HG03520 (cell line): ENCODE data around the gene DDX60.
A peak's percentile ranks its signal among the peaks of the same experiment; 100 is the strongest.
"Not testable (repeated sequence)": the region's sequence is repeated elsewhere in the genome, so short reads cannot be mapped to it uniquely, and the experiment has no call there.

Experiments
- ATAC-seq: cut with Tn5 transposase; IDR thresholded peaks from one replicate; pipeline ENCODE4 v1.9.1; 2021; ENCODE audit warnings: mild to moderate bottlenecking, moderate library complexity; ENCODE audit not compliant: unreplicated experiment

The DDX60 gene, protein sequence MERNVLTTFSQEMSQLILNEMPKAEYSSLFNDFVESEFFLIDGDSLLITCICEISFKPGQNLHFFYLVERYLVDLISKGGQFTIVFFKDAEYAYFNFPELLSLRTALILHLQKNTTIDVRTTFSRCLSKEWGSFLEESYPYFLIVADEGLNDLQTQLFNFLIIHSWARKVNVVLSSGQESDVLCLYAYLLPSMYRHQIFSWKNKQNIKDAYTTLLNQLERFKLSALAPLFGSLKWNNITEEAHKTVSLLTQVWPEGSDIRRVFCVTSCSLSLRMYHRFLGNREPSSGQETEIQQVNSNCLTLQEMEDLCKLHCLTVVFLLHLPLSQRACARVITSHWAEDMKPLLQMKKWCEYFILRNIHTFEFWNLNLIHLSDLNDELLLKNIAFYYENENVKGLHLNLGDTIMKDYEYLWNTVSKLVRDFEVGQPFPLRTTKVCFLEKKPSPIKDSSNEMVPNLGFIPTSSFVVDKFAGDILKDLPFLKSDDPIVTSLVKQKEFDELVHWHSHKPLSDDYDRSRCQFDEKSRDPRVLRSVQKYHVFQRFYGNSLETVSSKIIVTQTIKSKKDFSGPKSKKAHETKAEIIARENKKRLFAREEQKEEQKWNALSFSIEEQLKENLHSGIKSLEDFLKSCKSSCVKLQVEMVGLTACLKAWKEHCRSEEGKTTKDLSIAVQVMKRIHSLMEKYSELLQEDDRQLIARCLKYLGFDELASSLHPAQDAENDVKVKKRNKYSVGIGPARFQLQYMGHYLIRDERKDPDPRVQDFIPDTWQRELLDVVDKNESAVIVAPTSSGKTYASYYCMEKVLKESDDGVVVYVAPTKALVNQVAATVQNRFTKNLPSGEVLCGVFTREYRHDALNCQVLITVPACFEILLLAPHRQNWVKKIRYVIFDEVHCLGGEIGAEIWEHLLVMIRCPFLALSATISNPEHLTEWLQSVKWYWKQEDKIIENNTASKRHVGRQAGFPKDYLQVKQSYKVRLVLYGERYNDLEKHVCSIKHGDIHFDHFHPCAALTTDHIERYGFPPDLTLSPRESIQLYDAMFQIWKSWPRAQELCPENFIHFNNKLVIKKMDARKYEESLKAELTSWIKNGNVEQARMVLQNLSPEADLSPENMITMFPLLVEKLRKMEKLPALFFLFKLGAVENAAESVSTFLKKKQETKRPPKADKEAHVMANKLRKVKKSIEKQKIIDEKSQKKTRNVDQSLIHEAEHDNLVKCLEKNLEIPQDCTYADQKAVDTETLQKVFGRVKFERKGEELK (N-terminal part only)

DNA sequence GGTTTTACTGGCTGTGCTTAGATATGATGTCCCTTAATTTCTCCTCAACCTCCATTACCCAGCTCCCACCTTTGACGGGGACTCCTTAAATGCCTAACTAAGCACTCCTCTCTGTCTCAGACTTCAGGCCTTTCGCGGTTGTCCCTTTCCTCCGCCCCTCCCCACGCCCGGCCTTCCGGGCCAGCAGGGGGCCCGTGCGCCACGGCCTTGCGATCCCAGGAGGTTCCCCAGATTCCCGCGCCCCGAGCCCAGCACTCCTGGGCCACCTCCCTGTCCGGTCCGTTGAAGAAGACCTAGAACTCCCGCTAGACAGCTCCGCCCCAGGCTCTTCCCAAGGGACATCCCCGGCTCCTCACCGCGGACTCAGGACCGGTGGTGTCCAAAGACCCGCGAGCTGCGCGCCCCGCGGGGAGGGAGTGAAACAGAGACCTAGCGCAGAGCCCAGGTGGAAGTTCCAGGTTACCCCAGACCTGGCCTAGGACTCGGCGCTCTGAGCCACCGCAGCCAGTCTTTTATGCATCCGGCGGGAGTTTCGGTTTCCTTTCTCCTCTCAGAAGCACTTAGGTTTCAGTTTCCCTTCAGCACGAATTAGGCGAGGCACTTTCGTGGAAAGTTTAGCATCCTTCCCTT is at the start of gene DDX60:
TSS of gene DDX60 (minus strand) at position 487 of the 630 bp plus-strand sequence. CDS start 7,493 bp downstream, outside the sequence.
- peak; percentile 100 for ATAC-seq

DNA sequence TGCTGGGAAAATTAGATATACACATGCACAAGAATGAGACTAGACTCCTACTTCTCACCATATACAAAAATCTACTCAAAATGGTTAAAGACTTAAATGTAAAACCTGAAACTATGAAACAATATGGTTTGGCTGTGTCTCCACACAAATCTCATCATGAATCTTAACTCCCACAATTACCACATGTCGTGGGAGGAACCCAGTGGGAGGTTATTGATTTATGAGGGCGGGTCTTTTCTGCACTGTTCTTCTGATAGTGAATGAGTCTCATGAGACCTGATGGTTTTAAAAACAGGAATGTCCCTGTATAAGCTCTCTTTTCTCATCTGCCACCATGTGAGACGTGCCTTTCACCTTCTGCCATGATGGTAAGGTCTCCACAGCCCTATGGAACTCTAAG is 48.5 kb upstream of the DDX60 start:
- no peak for ATAC-seq

DNA sequence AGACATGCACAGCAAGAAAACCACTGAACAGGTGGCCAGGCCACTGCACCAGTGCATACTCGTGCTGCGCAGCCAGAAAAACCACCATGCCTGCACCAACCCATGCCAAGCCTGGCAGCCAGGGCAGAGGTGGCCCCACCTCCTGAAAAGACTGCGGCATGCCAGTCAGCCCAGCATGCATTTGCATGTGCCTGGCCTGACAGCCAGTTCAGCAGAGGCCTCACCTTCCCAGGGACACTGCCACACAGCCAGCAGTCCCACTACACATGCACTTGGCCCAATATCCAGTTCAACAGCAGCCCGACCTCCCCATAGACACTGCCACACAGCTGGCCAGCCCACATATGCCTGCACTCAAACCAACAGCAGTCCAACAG is 43.5 kb upstream of the DDX60 start:
- ATAC-seq: no peak

DNA sequence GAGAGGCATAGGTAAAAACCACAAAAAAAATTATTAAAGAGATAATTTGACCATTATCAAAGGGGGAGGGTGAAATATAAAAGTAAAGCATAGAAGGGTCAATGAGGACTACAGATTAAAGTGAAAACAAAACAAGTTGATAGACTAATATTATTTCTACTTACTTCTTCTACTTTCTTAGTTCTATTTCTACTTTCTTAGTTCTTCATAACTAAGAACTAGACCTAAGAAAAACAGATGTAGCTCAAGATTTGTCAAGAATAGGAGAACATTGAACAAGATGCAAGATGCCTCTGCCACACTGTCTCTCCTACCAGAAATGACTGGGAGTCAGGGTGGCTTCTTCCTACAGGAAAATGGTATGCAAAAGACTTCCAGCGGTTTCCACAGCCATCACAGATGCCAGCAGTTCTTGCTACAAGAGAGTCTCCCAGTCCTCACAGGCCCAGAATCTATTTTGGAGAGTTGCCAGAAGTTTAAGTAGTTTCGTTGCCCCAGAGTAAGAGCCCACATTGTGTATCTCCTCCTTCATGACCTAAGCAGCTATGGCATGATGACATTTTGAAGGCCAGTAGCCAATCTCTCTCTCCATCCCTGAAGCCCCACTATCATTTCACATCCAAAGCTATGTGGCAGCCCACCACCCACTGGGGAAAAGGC is 42.9 kb upstream of the DDX60 start:
- no peak for ATAC-seq

DNA sequence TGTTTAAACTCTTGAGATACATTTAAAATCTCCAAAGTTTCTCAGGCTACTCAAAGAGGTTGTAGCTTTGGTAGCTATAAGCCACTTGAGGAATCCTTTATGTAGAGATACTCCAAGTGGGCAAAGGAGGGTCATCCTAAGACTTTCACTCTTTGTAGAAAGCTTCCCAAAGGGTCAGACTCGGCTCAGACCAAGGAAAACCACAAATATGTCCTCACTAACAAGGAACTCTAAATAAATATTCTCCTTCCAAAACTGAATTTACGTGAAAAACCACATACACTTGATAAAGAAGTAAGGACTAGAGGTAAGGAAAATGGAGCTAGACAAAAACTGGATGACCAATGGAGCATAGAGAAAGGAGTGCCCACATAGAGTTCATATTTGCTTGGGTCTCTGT is 41.7 kb upstream of the DDX60 start:
- no peak for ATAC-seq

DNA sequence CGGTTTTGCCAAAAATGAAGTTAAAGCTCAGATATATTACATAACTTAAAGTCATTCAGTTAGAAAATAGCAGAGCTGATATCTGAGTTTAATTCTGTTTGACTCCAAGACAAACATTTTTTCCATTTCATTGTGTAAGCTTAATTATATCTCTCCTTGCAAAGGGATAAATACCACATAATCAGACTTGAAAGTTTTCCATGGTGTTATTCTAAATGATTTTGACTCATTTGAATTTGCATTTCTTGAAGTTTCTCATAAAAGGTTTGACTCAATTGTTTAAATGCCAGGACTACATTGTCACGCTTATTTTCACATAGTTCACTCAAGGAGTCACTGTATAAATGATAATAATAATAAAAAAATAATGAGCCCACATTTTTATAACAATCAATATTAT is 39.4 kb upstream of the DDX60 start:
- no peak for ATAC-seq

DNA sequence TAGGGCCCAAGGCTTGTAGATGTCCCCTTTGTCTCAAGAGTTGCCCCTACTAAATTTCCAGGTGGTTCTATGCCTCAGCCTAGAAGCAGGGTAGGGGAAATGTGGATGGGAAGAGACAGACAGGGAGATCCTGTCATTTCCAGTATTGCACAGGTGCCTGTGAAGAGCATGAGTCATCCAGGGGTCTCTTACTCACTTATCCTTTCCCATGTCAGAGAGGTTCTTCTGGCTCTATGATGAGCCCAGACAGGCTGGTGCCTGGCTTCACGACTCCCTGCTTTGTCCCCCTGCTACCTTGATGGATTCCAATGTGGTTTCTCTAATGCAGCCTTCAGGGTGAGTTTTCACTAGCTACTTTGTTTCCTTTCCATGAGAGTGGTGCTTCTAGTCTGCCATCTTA is 35.2 kb upstream of the DDX60 start:
- no peak for ATAC-seq

DNA sequence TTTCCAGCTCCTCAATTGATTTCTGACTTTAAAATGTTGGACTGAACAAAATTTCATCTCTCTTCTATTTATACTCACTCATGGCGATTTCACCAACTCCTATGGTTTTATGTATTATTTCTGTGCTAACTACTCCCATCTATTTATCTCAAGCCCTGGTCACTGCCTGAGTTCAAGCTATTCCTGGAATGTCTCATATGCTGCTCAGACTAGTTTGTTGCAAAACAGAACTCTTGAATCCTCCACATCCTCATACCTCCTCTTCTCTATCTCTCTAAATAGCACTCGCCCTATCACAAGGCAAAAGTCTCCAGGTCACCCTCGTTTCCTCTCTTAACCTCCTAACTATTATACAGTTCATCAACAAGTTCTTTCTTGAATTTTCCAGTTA is 19.0 kb upstream of the DDX60 start:
- ATAC-seq: no peak

DNA sequence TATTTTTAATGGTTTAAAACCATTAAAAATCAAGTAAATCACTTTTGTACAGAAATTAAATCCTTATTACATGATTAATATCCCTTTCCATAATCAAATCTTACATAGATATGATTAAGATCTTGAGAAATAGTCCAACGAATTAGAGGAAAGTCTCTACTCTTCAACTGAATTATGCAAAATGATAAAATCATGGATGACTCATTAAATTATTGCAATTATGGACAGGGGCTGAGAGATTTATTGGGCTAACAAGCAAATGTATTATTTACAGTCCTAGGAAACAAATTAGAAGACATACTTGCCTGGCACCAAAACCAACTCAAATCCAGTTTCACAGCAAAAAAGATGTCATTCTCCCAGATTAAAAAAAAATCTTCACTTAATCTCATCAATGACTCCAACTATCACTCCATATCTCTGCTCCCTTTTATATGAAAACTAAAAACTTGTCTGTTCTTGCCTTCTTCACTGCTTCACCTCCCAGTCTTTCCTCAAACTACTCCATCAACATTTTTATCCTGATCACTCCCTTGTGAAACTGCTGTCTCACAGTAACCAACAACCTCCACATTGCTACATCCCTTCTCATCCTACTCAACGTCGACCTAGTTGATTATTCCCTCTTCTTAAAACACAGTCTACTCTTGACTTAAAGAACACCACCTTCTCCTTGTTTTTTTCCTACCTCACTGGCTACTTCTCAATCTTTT is 18.4 kb upstream of the DDX60 start:
- ATAC-seq: no peak

DNA sequence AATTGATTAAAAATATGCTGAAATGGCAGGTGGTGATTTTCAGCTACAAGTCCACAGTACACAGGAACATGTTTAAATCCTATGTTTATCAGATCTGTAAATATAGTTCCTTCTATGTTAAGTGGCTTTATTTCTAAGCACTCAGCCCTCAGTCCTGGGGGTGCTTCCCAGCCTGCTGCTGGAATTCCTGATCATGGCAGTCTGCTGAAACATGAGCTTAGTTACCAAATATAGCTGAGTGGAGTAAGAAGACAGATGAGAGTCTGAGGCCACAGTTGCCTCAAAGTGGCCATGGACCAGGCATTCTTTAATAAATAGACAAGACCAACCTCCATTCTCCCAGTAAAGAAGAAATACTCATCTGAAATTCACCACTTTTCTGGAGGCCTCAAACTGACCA is 17.1 kb upstream of the DDX60 start:
- no peak for ATAC-seq

DNA sequence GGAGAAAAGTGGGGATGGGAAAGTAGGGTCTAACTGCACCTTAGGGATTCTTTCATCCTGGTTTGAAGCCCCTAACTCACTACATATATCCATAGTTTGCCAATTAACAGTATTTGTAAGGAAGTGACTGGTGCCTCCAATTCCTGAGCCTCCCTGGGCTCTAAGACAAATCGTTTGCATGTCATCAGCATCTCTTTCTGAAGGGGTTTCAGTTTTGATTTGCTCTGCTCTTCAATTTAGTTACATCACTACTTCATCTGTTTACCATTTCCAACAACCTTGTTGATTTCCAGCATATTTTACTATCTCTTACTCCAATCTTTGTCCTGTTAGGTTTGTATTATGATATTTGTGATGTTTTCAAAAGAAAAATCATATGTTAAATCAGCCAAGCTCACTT is 15.5 kb upstream of the DDX60 start:
- no peak for ATAC-seq

DNA sequence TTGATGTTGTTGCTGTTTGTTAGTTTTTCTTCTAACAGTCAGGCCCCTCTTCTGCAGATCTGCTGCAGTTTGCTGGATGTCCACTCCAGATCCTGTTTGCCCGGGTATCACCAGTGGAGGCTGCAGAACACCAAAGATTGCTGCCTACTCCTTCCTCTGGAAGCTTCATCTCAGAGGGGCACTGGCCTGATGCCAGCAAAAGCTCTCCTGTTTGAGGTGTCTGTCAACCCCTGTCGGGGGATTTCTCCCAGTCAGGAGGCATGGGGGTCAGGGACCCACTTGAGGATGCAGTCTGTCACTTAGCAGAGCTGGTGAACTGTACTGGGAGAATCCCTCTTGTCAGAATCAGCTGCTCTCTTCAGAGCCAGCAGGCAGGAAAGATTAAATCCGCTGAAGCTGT is 12.0 kb upstream of the DDX60 start:
- not testable (repeated sequence) for ATAC-seq

DNA sequence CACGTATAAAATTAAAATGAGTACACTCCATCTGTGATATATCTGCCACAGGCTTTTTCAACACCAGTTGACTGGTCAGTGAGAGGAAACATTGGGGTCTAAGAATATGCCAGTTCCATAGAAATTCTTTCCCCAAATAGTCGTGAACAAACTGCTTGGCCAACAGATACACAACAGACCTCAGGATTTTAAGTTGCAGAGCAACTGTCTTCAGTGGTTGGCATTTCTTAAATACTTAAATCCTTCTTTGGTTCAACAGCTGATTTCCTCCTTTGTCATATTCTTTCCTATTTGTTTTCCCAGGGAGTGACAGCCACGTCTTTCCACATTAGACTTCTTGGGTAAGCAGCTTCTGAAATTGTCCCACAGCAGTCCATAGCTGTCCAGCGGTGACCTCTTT is 7.0 kb upstream of the DDX60 start:
- ATAC-seq: no peak

DNA sequence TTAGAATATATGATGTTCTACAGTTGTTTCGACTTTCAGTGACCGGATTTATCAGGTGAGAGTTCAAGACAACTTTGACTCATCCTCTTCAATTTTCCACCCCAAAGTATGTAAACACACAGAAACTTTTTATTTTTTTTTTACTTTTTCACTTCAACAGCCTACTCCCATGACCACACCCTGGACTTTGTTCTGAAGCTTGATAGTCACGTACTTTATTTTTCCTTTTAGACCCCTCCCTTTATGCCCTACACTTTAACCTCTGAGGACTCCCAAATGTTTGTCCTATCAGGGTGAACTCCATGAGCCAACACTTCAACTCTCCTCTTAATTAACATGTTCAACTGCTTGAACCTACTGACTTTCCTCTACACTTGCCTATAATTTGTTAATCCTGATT is 2.5 kb upstream of the DDX60 start:
- no peak for ATAC-seq

DNA sequence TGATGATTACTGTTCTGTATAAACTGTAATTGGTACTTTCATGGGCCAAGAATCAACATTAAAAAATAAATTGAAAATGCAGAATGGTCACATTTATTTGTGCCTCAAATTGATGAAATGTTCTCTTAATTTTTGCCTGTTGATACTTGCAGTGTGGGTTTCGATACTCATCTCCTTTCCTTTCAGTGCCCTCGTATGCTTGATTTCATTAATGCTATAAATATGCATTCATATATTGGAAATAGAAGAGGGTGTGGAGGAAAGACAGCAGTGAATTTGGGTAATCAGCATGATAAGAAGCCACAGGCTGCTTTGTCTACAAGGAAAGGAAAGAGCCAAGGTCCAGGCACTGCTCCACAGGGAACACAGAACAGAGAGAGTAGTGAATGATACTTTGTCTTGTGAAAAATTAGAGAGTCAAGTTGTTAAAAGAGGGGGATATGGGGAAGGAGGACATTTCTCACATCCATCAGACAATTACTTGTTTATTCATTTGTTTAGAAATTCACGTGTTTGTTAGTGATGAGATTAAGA is 1.0 kb upstream of the DDX60 start:
- no peak for ATAC-seq

DNA sequence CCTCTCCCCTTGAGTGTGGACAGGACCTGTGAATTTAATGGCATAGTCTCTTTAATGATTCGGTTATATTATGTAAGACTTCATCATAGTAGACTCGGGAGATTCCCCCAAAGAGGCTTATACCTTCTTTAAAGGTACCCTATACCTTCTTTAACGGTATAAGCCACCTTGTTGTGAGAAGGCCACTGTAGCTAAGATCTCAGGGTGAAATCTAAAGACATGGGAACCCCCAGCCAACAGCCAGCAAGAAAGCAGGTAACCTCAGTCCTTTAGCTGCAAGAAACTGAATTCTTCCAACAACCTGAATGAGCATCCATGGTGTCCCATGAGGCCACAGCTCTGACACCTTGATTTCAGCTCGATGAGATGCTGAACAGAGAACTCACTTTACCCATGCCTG is 931 bp downstream of the DDX60 start:
- no peak for ATAC-seq

DNA sequence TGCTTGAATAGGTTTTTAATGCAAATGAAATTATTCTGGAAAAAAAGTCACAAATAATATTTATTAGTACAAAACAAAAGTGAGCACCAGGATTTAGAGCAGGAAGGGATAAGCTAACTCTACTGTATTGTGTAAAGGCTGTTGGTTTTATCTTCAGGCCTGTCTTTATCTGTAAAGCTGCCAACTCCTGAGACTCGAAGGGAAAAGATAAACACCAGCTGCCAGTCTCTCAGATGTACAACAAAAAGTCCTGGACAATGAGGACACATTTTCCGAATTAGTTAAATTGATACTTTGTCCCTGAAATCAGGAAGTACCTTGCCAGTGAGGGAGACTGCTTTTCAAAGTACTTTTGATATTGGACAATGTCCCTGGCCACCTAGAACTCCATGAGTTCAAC is 8.8 kb downstream of the DDX60 start:
- no peak for ATAC-seq

DNA sequence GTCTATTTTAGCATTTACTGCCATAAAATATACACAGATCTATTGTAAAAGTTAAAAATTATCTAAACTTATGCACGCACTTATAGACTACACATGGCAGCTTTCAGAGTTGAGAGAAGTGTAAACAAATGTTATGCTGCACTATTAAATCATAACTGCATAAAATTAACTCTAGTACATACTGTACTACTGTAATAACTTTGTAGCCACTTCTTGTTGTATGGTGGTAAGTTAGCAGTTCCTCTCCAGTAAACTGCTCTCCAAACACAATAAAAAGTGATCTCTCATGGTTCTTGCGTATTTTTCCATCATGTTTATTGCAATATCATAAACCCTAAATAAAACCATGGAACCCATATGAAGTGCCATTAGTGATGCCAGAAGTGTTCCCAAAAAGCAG is 9.6 kb downstream of the DDX60 start:
- ATAC-seq: no peak

DNA sequence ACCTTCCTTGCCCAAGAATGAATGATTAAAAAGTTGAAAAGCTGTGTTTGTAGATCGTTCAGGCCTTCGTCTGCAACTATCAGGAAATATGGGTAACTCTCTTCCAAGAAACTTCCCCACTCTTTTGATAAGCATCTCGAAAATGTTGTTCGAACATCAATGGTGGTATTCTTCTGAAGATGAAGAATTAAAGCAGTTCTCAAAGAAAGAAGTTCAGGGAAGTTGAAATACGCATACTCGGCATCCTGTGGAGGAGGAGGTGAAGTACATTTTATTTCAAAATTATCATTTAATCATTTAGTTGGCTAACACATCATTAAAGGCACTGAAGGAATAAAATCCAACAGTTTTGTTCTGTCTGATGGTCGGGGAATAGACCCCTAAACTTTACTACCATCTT is 12.1 kb downstream of the DDX60 start:
- ATAC-seq: no peak
